Liver (tissue), 3 donors: ENCODE measurements around the gene ARL3.

Experiments
- ATF3 ChIP-seq: IDR thresholded peaks from 2 replicates; pipeline ENCODE4 v1.6.1; 2016; ENCODE audit warnings: antibody characterized with exemption
- CTCF ChIP-seq: fragments of 150-350 bp; IDR thresholded peaks from 2 replicates; pipeline ENCODE4 v1.5.1; 2017; ENCODE audit warnings: improper control_type of control experiment, low read depth, low read length; ENCODE audit not compliant: missing input control
- EGR1 ChIP-seq, 2 donors: IDR thresholded peaks; 2 replicates each; pipeline ENCODE4 v1.6.1; 2016 to 2018; ENCODE audit warnings: antibody characterized with exemption in 2 of 2, low read depth in 2 of 2
- FOXA1 ChIP-seq: IDR thresholded peaks from 2 replicates; pipeline ENCODE4 v1.6.1; 2016; ENCODE audit warnings: antibody characterized with exemption
- HNF4A ChIP-seq, 2 donors: conservative IDR thresholded peaks; 2 replicates each; pipeline ENCODE4 v1.6.1; 2016; ENCODE audit warnings: antibody characterized with exemption in 2 of 2, mild to moderate bottlenecking in 2 of 2
- JUND ChIP-seq, 2 donors: IDR thresholded peaks; 2 replicates each; pipeline ENCODE4 v1.6.1; 2016; ENCODE audit warnings: antibody characterized with exemption in 2 of 2
- MAX ChIP-seq: IDR thresholded peaks from 2 replicates; pipeline ENCODE4 v1.6.1; 2016; ENCODE audit warnings: antibody characterized with exemption
- RAD21 ChIP-seq, 2 donors: IDR thresholded peaks; 2 replicates each; pipeline ENCODE4 v1.6.1; 2016; ENCODE audit warnings: antibody characterized with exemption in 2 of 2, mild to moderate bottlenecking in 2 of 2
- REST ChIP-seq: IDR thresholded peaks from 2 replicates; pipeline ENCODE4 v1.6.1; 2016; ENCODE audit warnings: antibody characterized with exemption, mild to moderate bottlenecking
- SP1 ChIP-seq: IDR thresholded peaks from 2 replicates; pipeline ENCODE4 v1.6.1; 2018; ENCODE audit warnings: antibody characterized with exemption, mild to moderate bottlenecking
- TAF1 ChIP-seq: conservative IDR thresholded peaks from 2 replicates; pipeline ENCODE4 v1.6.1; 2016; ENCODE audit warnings: antibody characterized with exemption, mild to moderate bottlenecking
- YY1 ChIP-seq: IDR thresholded peaks from 2 replicates; pipeline ENCODE4 v1.6.1; 2016; ENCODE audit warnings: antibody characterized with exemption, mild to moderate bottlenecking
- ZBTB33 ChIP-seq: IDR thresholded peaks from 2 replicates; pipeline ENCODE4 v1.6.1; 2016; ENCODE audit warnings: antibody characterized with exemption
- donor health status: healthy.
- donor health status: healthy.

- TF ChIP-seq CTCF: no peak
- TF ChIP-seq JUND (IDR thresholded peaks at IDR 0.05): peak in 1 of 2 donors; percentile 31
- TF ChIP-seq MAX: peak; percentile 43
- no peak for TF ChIP-seq EGR1 (IDR thresholded peaks at IDR 0.05; ENCODE audit: low read depth in 2 of 2)
- TF ChIP-seq ATF3: peak; percentile 18
- no peak for TF ChIP-seq FOXA1
- TF ChIP-seq TAF1: no peak
- peak; percentile 48 for TF ChIP-seq YY1
- no peak for TF ChIP-seq HNF4A (conservative IDR thresholded peaks at IDR 0.05)
- peak; percentile 38 for TF ChIP-seq ZBTB33
- peak; percentile 86 for TF ChIP-seq SP1
- peak; percentile 84 for TF ChIP-seq REST
- peak in 1 of 2 donors; percentile 28 for TF ChIP-seq RAD21 (IDR thresholded peaks at IDR 0.05)
These were observed 72.1 kb downstream of the ARL3 start for GRCh38 chr10:102641880-102642735.
